GM12878 (cell line): ENCODE results near the gene ZBTB21. TPM values are rescaled to one million over a fixed set of nuclear protein-coding genes. Genes with fewer than 3 reads are reported as not detected.

ENCODE experiments used
- ATAC-seq: fragments of 200-7000 bp; cut with Tn5 transposase; 3 replicates; pipeline ENCODE4 v1.9.1; 2020; ENCODE audit warnings: mild to moderate bottlenecking, moderate library complexity
- BruUV-seq: library from RNA; stranded (reverse); fragments of 400-500 nt; replicated peaks from 2 replicates; lab custom pipeline; 2021; lab: Mats Ljungman, UMichigan
- CTCF ChIA-PET: fragments of 300-600 bp; sonication (Branson Sonifier 250); formaldehyde crosslinking; extraction: SDS; loops from one replicate; lab custom pipeline; 2021; ENCODE audit warnings: inconsistent platforms; lab: Yijun Ruan, JAX
- POLR2A ChIA-PET: fragments of 350-600 bp; formaldehyde crosslinking; extraction: SDS; loops from one replicate; lab custom pipeline; 2021; ENCODE audit warnings: inconsistent platforms; lab: Charles Lee
- RAD21 ChIA-PET: fragments of 300-600 bp; sonication (Branson Sonifier 250); formaldehyde crosslinking; loops from one replicate; lab custom pipeline; 2023; ENCODE audit warnings: antibody characterized with exemption; ENCODE audit not compliant: unreplicated experiment; lab: Charles Lee
- SMC1A ChIA-PET: fragments of 300-600 bp; sonication (Branson Sonifier 250); formaldehyde crosslinking; loops from one replicate; lab custom pipeline; 2023; ENCODE audit not compliant: unreplicated experiment, uncharacterized antibody; lab: Charles Lee
- DNase-seq: peaks from one replicate; pipeline ENCODE4 v3.0.0-alpha.2; 2011; ENCODE audit warnings: low read depth, low spot score
- FAIRE-seq: peaks from 3 replicates; lab custom pipeline; 2011; peaks lifted over from hg19 to GRCh38; lab: Jason Lieb, UNC
- H2AFZ ChIP-seq: 2 replicates; pipeline ENCODE4 v1.6.0; 2011; ENCODE audit warnings: low read depth, low read length, control low read depth; ENCODE audit not compliant: control insufficient read depth
- H3K27ac ChIP-seq: 2 replicates; pipeline ENCODE4 v1.5.1; 2011; ENCODE audit warnings: control low read depth; ENCODE audit not compliant: control insufficient read depth, insufficient read depth
- H3K27me3 ChIP-seq, 2 experiments: replicated peaks in 1 of 2; 2 replicates each; pipeline versions ENCODE4 v1.6.0 to v1.6.1; 2011; ENCODE audit warnings: low read length in 1 of 2; ENCODE audit not compliant: control insufficient read depth in 2 of 2, insufficient read depth in 2 of 2
- H3K36me3 ChIP-seq, 2 experiments: 2 replicates each; pipeline ENCODE4 v1.5.1; 2011; ENCODE audit warnings: low read length in 1 of 2; ENCODE audit not compliant: control insufficient read depth in 2 of 2, insufficient read depth in 2 of 2
- H3K4me1 ChIP-seq: 2 replicates; pipeline ENCODE4 v1.6.1; 2011; ENCODE audit warnings: mild to moderate bottlenecking, low read length, moderate library complexity, mixed read lengths; ENCODE audit not compliant: control insufficient read depth, insufficient read depth
- H3K4me2 ChIP-seq: 2 replicates; pipeline ENCODE4 v1.6.0; 2011; ENCODE audit warnings: control low read depth; ENCODE audit not compliant: control insufficient read depth, insufficient read depth
- H3K4me3 ChIP-seq: fragments of 200-600 bp; sonication (generic); 2 replicates; pipeline ENCODE4 v1.5.1; 2016
- H3K79me2 ChIP-seq: 2 replicates; pipeline ENCODE4 v1.6.0; 2011; ENCODE audit warnings: low read length; ENCODE audit not compliant: control insufficient read depth, insufficient read depth
- H3K9ac ChIP-seq: 2 replicates; pipeline ENCODE4 v1.8.0; 2011; ENCODE audit warnings: low read length, control low read depth, mixed read lengths; ENCODE audit not compliant: control insufficient read depth, insufficient read depth
- H3K9me3 ChIP-seq: replicated peaks from 3 replicates; pipeline ENCODE4 v1.5.1; 2011; ENCODE audit warnings: mild to moderate bottlenecking, low read length; ENCODE audit not compliant: control insufficient read depth, insufficient read depth
- H4K20me1 ChIP-seq: 2 replicates; pipeline ENCODE4 v1.6.0; 2011; ENCODE audit not compliant: control insufficient read depth, insufficient read depth
- CHD1 ChIP-seq: IDR thresholded peaks from 2 replicates; pipeline ENCODE4 v1.6.1; 2012; ENCODE audit warnings: low read depth, low read length, improper control_type of control experiment
- EGR1 ChIP-seq, 2 experiments: IDR thresholded peaks; 1 replicate in 1 of 2; 2 replicates in 1 of 2; pipeline ENCODE4 v1.6.1; 2011 to 2012; ENCODE audit warnings: low read depth in 2 of 2, low read length in 2 of 2, borderline replicate concordance in 1 of 2, mild to moderate bottlenecking in 1 of 2, moderate library complexity in 1 of 2
- EZH2 ChIP-seq: IDR thresholded peaks from 2 replicates; pipeline ENCODE4 v1.6.1; 2012; ENCODE audit warnings: low read depth, mild to moderate bottlenecking, control low read depth, inconsistent platforms, low read length, borderline replicate concordance; ENCODE audit not compliant: control insufficient read depth
- HDAC6 ChIP-seq: fragments of 200-600 bp; sonication (generic); IDR thresholded peaks from one replicate; pipeline ENCODE4 v1.8.0; 2017; ENCODE audit warnings: antibody characterized with exemption; ENCODE audit not compliant: unreplicated experiment
- HDGF ChIP-seq: fragments of 450-650 bp; IDR thresholded peaks from 2 replicates; pipeline ENCODE4 v1.6.1; 2016; ENCODE audit warnings: antibody characterized with exemption
- MEF2B ChIP-seq: fragments of 450-650 bp; IDR thresholded peaks from 2 replicates; pipeline ENCODE4 v1.6.1; 2018; ENCODE audit warnings: mild to moderate bottlenecking, moderate library complexity; ENCODE audit not compliant: partially characterized antibody, poor library complexity, severe bottlenecking
- MTA2 ChIP-seq: fragments of 450-650 bp; IDR thresholded peaks from 2 replicates; pipeline ENCODE4 v1.6.1; 2016; ENCODE audit warnings: low read depth, mild to moderate bottlenecking, moderate library complexity
- MYC ChIP-seq: IDR thresholded peaks from 2 replicates; pipeline ENCODE4 v1.6.1; 2011; ENCODE audit warnings: mild to moderate bottlenecking, low read length, moderate library complexity, inconsistent platforms; ENCODE audit not compliant: insufficient read depth, insufficient replicate concordance, insufficient read length, severe bottlenecking
- PML ChIP-seq: IDR thresholded peaks from 2 replicates; pipeline ENCODE4 v1.6.1; 2012; ENCODE audit warnings: low read length, inconsistent platforms
- RB1 ChIP-seq: fragments of 450-650 bp; formaldehyde crosslinking; IDR thresholded peaks from 2 replicates; pipeline ENCODE4 v1.6.1; 2017; ENCODE audit warnings: mild to moderate bottlenecking, borderline replicate concordance
- SMAD5 ChIP-seq: IDR thresholded peaks from 2 replicates; pipeline ENCODE4 v1.6.1; 2016; ENCODE audit warnings: antibody characterized with exemption, low read depth
- TBL1XR1 ChIP-seq: IDR thresholded peaks from 2 replicates; pipeline ENCODE4 v1.6.1; 2012; ENCODE audit warnings: low read depth, low read length, improper control_type of control experiment
- TCF3 ChIP-seq: IDR thresholded peaks from 2 replicates; pipeline ENCODE4 v1.6.1; 2012; ENCODE audit warnings: low read depth, mild to moderate bottlenecking, low read length, borderline replicate concordance; ENCODE audit not compliant: insufficient read depth
- TCF7 ChIP-seq: IDR thresholded peaks from 2 replicates; pipeline ENCODE4 v1.6.1; 2014; ENCODE audit warnings: antibody characterized with exemption, borderline replicate concordance
- YY1 ChIP-seq: IDR thresholded peaks from 2 replicates; pipeline ENCODE4 v1.6.1; 2011; ENCODE audit warnings: low read depth, mild to moderate bottlenecking, low read length
- ZNF207 ChIP-seq: fragments of 450-650 bp; IDR thresholded peaks from 2 replicates; pipeline ENCODE4 v1.6.1; 2014; ENCODE audit warnings: antibody characterized with exemption, mild to moderate bottlenecking, borderline replicate concordance
- ZNF384 ChIP-seq: IDR thresholded peaks from 2 replicates; pipeline ENCODE4 v1.6.1; 2012; ENCODE audit warnings: low read depth, mild to moderate bottlenecking, low read length, improper control_type of control experiment, borderline replicate concordance
- ZNF622 ChIP-seq: fragments of 450-650 bp; IDR thresholded peaks from 2 replicates; pipeline ENCODE4 v1.6.1; 2017; ENCODE audit warnings: mild to moderate bottlenecking, inconsistent platforms
- WGBS: methylation state at CpG from one replicate; pipeline ENCODE4 v1.1.6; 2016; ENCODE audit warnings: low lambda C conversion rate; ENCODE audit not compliant: insufficient replicate concordance, insufficient coverage; ENCODE audit errors: missing lambda C conversion rate; 5-methylcytosine and 5-hydroxymethylcytosine counted together
- in situ Hi-C: fragments of 300-500 bp; cut with MboI; formaldehyde crosslinking; loops from 9 replicates; pipeline ENCODE4 v1.14.3; 2018; ENCODE audit warnings: mixed read lengths
- intact Hi-C: fragments of 100-400 bp; cut with micrococcal nuclease; formaldehyde crosslinking; loops from one replicate; pipeline ENCODE4 v1.14.2; 2022; ENCODE audit not compliant: unreplicated experiment
- polyA plus RNA-seq, 11 experiments: library from polyadenylated mRNA; depleted of rRNA in 4 of 11; unstranded in 6 of 11; stranded (reverse) in 5 of 11; fragments of >200 nt; fragmentation: Nextera tagmentation in 4 of 11; fragmentation: Illumina TruSeq in 1 of 11; extraction: Ambion mirVana in 4 of 11; extraction: Trizol in 1 of 11; gene quantifications; 1 replicate in 1 of 11; 2 replicates in 10 of 11; pipeline versions ENCODE4 v1.2.1 to v1.2.3, GENCODE V29; 2011 to 2016; ENCODE audit warnings: inconsistent platforms in 2 of 11, missing spikeins in 2 of 11, low read depth in 1 of 11
- total RNA-seq, 4 experiments: library from RNA; depleted of rRNA in 3 of 4; stranded (reverse); fragments of >200 nt in 3 of 4; fragmentation: Illumina TruSeq in 1 of 4; extraction: Trizol in 1 of 4; gene quantifications; 2 replicates each; pipeline versions ENCODE4 v1.2.1 to v1.2.3, GENCODE V29; 2013 to 2021

Gene ZBTB21
- total and polyA plus RNA-seq, 10 of the 15 experiments (the other 5 are each of a cell fraction or from before 2014, with no cell fraction given): 1.8 to 21.6 (median 10.6) TPM

DNA sequence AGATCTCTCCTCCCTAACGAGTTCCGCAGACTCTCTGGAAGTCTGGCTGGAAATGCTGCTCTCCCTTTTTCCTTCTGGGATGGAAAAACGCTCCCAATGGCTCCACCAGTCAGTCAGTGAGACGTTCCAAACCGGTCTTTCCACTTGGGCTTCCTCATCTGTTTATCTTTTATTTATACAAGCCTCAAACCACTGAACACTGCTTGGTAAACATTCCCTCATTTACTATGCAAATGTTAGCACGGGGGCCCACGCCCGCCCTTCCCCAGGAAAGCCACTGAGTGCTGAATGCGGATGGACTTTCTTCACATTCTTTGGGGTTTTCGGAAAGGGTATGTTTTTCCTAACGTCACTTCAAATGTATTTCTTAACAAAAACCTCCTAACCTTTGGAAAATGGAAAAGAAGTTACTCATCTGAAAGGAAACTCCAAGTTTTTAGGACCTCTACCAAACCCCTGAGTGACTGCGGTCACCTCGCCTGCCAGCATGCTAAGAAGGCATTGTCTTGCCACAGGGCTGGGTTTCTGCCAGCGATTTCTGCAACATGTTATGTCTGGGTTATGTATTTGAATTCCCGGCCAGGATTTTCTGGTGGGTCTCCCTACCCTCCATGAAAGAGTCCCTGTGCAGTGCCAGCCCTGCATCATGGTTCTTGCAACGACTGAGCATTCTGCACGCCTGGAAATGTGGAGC lies 47.0 kb upstream of the ZBTB21 start:
- Histone ChIP-seq H3K4me2 (no peak overlapping the region), H3K4me1 (peaks cover 15% of the 10 kb centered on the region), H4K20me1 (no peaks in the 10 kb centered on the region), H3K4me3 (no peak overlapping the region), H3K36me3 (no peaks in the 10 kb centered on the region), H3K9me3 (no peaks in the 10 kb centered on the region), H2AFZ (no peak overlapping the region), H3K9ac (no peak overlapping the region), H3K27ac (no peak overlapping the region), H3K79me2 (no peaks in the 10 kb centered on the region), H3K27me3 (no peaks in the 10 kb centered on the region)
- ATAC-seq (no peak), DNase-seq (no peak), FAIRE-seq (no peak)
- SMC1A ChIA-PET: no interaction called here
- intact Hi-C loops: no loop called here
- POLR2A ChIA-PET: no interaction called here
- in situ Hi-C loops: no loop called here
- BruUV-seq: no TSS peak
- CTCF ChIA-PET: no interaction called here
- no peak for TF ChIP-seq SMAD5
- TF ChIP-seq ZNF622: no peak
- TF ChIP-seq MEF2B: no peak
- TF ChIP-seq TBL1XR1: no peak
- no peak for TF ChIP-seq ZNF384
- no peak for TF ChIP-seq EGR1 (IDR thresholded peaks at IDR 0.05; ENCODE audit: borderline replicate concordance in 1 of 2, low read depth in 2 of 2, low read length in 2 of 2)
- no peak for TF ChIP-seq PML
- no peak for TF ChIP-seq TCF3
- TF ChIP-seq HDGF: no peak
- no peak for TF ChIP-seq TCF7
- TF ChIP-seq YY1: no peak
- TF ChIP-seq MYC: no peak
- no peak for TF ChIP-seq ZNF207
- no peak for TF ChIP-seq RB1
- no peak for TF ChIP-seq EZH2
- TF ChIP-seq HDAC6: no peak
- no peak for TF ChIP-seq CHD1
- no peak for TF ChIP-seq MTA2
- RAD21 ChIA-PET: interaction anchor here (0.6 kb wide), 1 partner anchor 293 kb away, joined by 3 read pairs; no protein-coding TSS in a partner anchor
- 45% methylated on average over 17 of the region's 17 CpGs for WGBS
